Astrocyte of the spinal cord (primary cell): Measurements from ENCODE around the gene ZC3H18.

Experiments used
- DNase-seq: peaks from one replicate; pipeline ENCODE4 v3.0.0; 2011; ENCODE audit warnings: low read depth, low spot score
- H3K4me3 ChIP-seq: 2 replicates; pipeline ENCODE4 v1.5.1; 2011; ENCODE audit warnings: low read depth, mild to moderate bottlenecking, low read length, moderate library complexity
- in situ Hi-C: cut with HindIII; loops from 2 replicates; pipeline ENCODE4 v1.10.0; 2017; ENCODE audit warnings: low sequenced_read_pairs
- TF ChIP-seq, protein P1 (sequence below): IDR thresholded peaks from 2 replicates; pipeline ENCODE4 v1.5.1; 2012; ENCODE audit warnings: low read depth, mild to moderate bottlenecking, low read length, inconsistent platforms

Gene ZC3H18

GRCh38 chr16:88628512-88628974 lies 58.3 kb downstream of the ZC3H18 start:
- TF ChIP-seq, protein P1, sequence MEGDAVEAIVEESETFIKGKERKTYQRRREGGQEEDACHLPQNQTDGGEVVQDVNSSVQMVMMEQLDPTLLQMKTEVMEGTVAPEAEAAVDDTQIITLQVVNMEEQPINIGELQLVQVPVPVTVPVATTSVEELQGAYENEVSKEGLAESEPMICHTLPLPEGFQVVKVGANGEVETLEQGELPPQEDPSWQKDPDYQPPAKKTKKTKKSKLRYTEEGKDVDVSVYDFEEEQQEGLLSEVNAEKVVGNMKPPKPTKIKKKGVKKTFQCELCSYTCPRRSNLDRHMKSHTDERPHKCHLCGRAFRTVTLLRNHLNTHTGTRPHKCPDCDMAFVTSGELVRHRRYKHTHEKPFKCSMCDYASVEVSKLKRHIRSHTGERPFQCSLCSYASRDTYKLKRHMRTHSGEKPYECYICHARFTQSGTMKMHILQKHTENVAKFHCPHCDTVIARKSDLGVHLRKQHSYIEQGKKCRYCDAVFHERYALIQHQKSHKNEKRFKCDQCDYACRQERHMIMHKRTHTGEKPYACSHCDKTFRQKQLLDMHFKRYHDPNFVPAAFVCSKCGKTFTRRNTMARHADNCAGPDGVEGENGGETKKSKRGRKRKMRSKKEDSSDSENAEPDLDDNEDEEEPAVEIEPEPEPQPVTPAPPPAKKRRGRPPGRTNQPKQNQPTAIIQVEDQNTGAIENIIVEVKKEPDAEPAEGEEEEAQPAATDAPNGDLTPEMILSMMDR = peak; percentile 48
- no peak for DNase-seq
- in situ Hi-C loops = no loop called here
- H3K4me3 ChIP-seq = no peak overlapping the region

- no peak for DNase-seq
- in situ Hi-C loops = no loop called here
- TF ChIP-seq, protein P1 = no peak
- H3K4me3 ChIP-seq = no peak overlapping the region
Observed at GRCh38 chr16:88629835-88630234, 59.6 kb downstream of the ZC3H18 start.

DNA sequence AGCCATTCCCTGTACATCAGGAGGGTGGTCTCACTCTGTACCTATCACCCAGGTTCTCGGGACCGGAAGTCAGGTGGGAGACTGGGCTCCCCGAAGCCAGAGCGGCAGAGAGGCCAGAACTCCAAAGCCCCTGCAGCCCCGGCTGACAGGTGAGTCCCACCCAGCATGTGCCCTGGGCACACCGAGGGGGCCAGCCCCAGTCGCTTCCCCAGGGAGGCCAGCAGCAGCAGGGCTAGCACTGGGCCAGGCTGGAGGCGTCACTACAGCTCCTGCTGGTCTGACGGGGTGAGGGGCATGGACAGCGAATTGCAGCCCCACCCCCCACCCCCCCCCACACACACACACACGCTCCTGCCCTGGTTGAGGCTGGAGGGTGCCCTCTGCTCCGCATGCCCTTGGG lies 60.2 kb downstream of the ZC3H18 start:
- TF ChIP-seq, protein P1 = no peak
- in situ Hi-C loops = no loop called here
- no peak overlapping the region for H3K4me3 ChIP-seq
- no peak for DNase-seq

- no peak for DNase-seq
- in situ Hi-C loops = no loop called here
- H3K4me3 ChIP-seq = no peak overlapping the region
- TF ChIP-seq, protein P1 = no peak
Observed at GRCh38 chr16:88630941-88631340, 60.7 kb downstream of the ZC3H18 start.

DNA sequence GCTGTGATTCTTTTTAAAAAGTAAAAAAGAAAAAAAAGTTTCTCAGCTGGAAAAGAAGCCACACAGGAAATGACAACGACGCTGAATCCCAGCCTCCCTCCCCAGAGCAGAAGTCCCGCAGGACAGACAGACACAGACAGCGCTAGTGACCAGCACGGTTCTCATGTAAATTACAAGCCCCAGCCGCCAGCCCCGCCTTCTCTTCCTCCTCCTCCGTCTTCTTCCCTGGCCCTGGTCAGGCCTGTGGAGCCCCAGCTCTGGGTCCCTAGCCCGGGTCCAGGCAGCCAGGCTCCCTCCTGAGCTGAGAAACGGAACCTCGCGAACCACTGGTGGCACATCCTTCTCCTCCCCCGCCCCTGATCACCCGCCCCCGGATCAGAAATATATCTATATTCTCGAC lies 61.2 kb downstream of the ZC3H18 start:
- H3K4me3 ChIP-seq = no peak overlapping the region
- TF ChIP-seq, protein P1 = no peak
- DNase-seq = no peak
- in situ Hi-C loops = no loop called here

DNA sequence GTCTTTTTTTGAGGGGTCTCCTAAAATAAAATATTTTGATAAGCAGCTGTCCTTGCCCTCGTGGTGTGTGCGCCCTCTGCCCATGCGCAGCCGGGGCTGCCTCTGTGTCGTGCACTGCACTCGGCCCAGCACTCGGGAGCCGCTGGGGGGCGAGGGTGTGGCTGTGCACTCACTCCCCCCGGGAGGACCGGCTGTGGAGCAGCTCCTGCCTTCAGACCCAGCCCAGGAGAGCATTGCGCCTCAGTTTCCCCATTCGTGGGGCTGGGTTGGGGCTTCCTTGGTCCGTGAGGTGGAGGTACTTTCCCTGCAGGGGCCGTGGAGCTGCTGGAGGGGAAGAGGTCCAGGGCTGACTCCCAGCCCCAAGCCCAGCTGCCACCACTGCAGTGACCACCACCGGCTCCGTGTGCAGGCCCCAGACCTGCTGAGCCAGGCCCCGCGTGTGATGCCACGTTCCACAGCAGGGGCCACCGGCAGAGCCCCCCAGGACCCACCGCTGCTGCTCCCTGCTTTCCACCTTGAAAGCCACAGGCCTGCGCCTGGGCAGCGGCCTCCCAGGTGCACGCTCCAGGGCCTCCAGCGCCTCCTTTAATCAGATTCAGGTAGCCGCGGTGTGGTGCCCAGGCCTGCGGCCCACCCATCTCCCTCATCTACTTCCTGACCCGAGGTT lies 61.9 kb downstream of the ZC3H18 start:
- TF ChIP-seq, protein P1 = no peak
- in situ Hi-C loops = no loop called here
- no peak overlapping the region for H3K4me3 ChIP-seq
- no peak for DNase-seq
